ENCODE measurements around the gene S100B. TPM values are rescaled to one million over a fixed set of nuclear protein-coding genes. Genes with fewer than 3 reads are reported as not detected.

S100B gene
- total and polyA plus RNA-seq, 2 of the 13 experiments (the other 11 are each of a cell fraction or from before 2014, with no cell fraction given), result not detected

GRCh38 chr21:46607636-46608035, 2.8 kb upstream of the S100B start:
- no peak for ATAC-seq
- Histone ChIP-seq H3K9ac (ENCODE audit: insufficient read depth, low read depth, low read length) (no peak overlapping the region), H3K27ac (ENCODE audit: extremely low read length, insufficient read depth, low read length) (no peak overlapping the region), H3K27me3 (ENCODE audit: control insufficient read depth in 1 of 2, insufficient read depth in 2 of 2, low read length in 2 of 2) (peaks cover 0 to 28% of the 10 kb centered on the region in 2 experiments; a peak in 4 of 5 replicates), H2AFZ (ENCODE audit: low read length) (no peak overlapping the region), H3K36me3 (replicated peaks in 1 of 2; ENCODE audit: control insufficient read depth in 1 of 2, insufficient read depth in 2 of 2, low read length in 2 of 2) (no peaks in the 10 kb centered on the region), H3K4me1 (ENCODE audit: insufficient read depth, low read length) (peaks cover 17% of the 10 kb centered on the region), H3K9me3 (ENCODE audit: low read length) (no peaks in the 10 kb centered on the region), H3K4me2 (ENCODE audit: low read depth, low read length) (no peak overlapping the region), H3K79me2 (ENCODE audit: insufficient read depth, low read length) (no peaks in the 10 kb centered on the region), H3K4me3 (replicated peaks in 1 of 3; ENCODE audit: insufficient read depth in 1 of 3, low read depth in 2 of 3, low read length in 3 of 3) (no peak overlapping the region), H4K20me1 (ENCODE audit: insufficient read depth, low read length) (no peaks in the 10 kb centered on the region)
- in situ Hi-C loops (cut with HindIII; ENCODE audit: extremely low pct_ligation_motif_present, low pct_unique_long_range_greater_than_20kb) (no loop called here), intact Hi-C loops (cut with micrococcal nuclease; ENCODE audit: unreplicated experiment) (no loop called here)
- no peak for FAIRE-seq
- no TSS peak for BruUV-seq (replicated peaks)
- no peak for DNase-seq (ENCODE audit: low spot score)
- ChIA-PET POLR2A (interaction anchor here (0.9 kb wide), 1 partner anchor 9 kb away, joined by 3 read pairs; no protein-coding TSS in a partner anchor), CTCF (ENCODE audit: low intra/inter-chr PET ratio, low total read pairs) (no interaction called here)
- WGBS (ENCODE audit: low lambda C conversion rate), result 27% methylated on average over 2 of the region's 2 CpGs
- TF ChIP-seq KLF16 (CRISPR knock-in tag; IDR thresholded peaks at IDR 0.05) (no peak), MXD4 (CRISPR knock-in tag; IDR thresholded peaks at IDR 0.05) (no peak), SAP130 (CRISPR knock-in tag; IDR thresholded peaks at IDR 0.05; ENCODE audit: low read depth) (no peak), SRSF1 (optimal IDR thresholded peaks at IDR 0.05; ENCODE audit: low read depth, low read length) (no peak), ZNF318 (CRISPR knock-in tag; IDR thresholded peaks at IDR 0.05) (no peak), ETV5 (CRISPR knock-in tag; IDR thresholded peaks at IDR 0.05; ENCODE audit: borderline replicate concordance) (no peak), FOXO1 (CRISPR knock-in tag; IDR thresholded peaks at IDR 0.05) (no peak), MAZ (IDR thresholded peaks at IDR 0.05; ENCODE audit: borderline replicate concordance, low read depth, low read length) (no peak), MAZ (CRISPR knock-in tag; IDR thresholded peaks at IDR 0.05; ENCODE audit: low read depth) (no peak), E2F2 (CRISPR knock-in tag; IDR thresholded peaks at IDR 0.05; ENCODE audit: borderline replicate concordance) (no peak), ZBTB33 (CRISPR knock-in tag; IDR thresholded peaks at IDR 0.05) (no peak), CENPBD1 (CRISPR knock-in tag; IDR thresholded peaks at IDR 0.05; ENCODE audit: borderline replicate concordance, low read depth) (no peak), NRL (CRISPR knock-in tag; IDR thresholded peaks at IDR 0.05; ENCODE audit: borderline replicate concordance) (no peak)

Measured in HepG2 (cell line).